HepG2 (cell line): Measurements from ENCODE around the gene PTGR1. TPM values are rescaled to one million over a fixed set of nuclear protein-coding genes. Genes with fewer than 3 reads are reported as not detected.

Source experiments
- CHD4 ChIP-seq: fragments of 200-600 bp; sonication (generic); IDR thresholded peaks from 2 replicates; pipeline ENCODE4 v1.7.0; 2017; ENCODE audit warnings: mild to moderate bottlenecking, low read length, borderline replicate concordance
- DMAP1 ChIP-seq: IDR thresholded peaks from 2 replicates; pipeline ENCODE4 v1.6.1; 2016
- DRAP1 ChIP-seq: IDR thresholded peaks from 2 replicates; pipeline ENCODE4 v1.6.1; 2016; ENCODE audit warnings: missing genetic modification reagents, missing compliant biosample characterization
- ETV5 ChIP-seq: IDR thresholded peaks from 2 replicates; pipeline ENCODE4 v1.6.1; 2018; ENCODE audit warnings: missing biosample characterization, missing genetic modification reagents, inconsistent platforms, borderline replicate concordance
- HDAC2 ChIP-seq: sonication (generic); formaldehyde crosslinking; IDR thresholded peaks from 2 replicates; pipeline ENCODE4 v1.4.0; 2020; ENCODE audit warnings: missing genetic modification reagents
- IKZF1 ChIP-seq: fragments of 450-650 bp; IDR thresholded peaks from 2 replicates; pipeline ENCODE4 v1.7.1; 2016
- KDM2A ChIP-seq: sonication (generic); formaldehyde crosslinking; IDR thresholded peaks from 2 replicates; pipeline ENCODE4 v1.4.0; 2020; ENCODE audit warnings: low read depth, missing genetic modification reagents, borderline replicate concordance
- KLF13 ChIP-seq: sonication (generic); formaldehyde crosslinking; IDR thresholded peaks from 2 replicates; pipeline ENCODE4 v1.4.0; 2020; ENCODE audit warnings: mild to moderate bottlenecking, missing genetic modification reagents
- MAFK ChIP-seq, 2 experiments: IDR thresholded peaks in 1 of 2; conservative IDR thresholded peaks in 1 of 2; 2 replicates each; pipeline ENCODE4 v1.6.1; 2011; ENCODE audit warnings: improper control_type of control experiment in 2 of 2, low read length in 2 of 2
- MIXL1 ChIP-seq: IDR thresholded peaks from 2 replicates; pipeline ENCODE4 v1.6.1; 2016
- MLLT10 ChIP-seq: sonication (generic); formaldehyde crosslinking; IDR thresholded peaks from 2 replicates; pipeline ENCODE4 v1.4.0; 2020; ENCODE audit warnings: missing genetic modification reagents
- MYC ChIP-seq: sonication (generic); formaldehyde crosslinking; IDR thresholded peaks from 2 replicates; pipeline ENCODE4 v1.9.0; 2021; ENCODE audit warnings: missing genetic modification reagents, borderline replicate concordance
- NCOR1 ChIP-seq: fragments of 200-600 bp; sonication (generic); IDR thresholded peaks from 2 replicates; pipeline ENCODE4 v1.7.0; 2017; ENCODE audit warnings: antibody characterized with exemption, low read length, borderline replicate concordance
- RFX3 ChIP-seq: IDR thresholded peaks from 2 replicates; pipeline ENCODE4 v1.6.1; 2016; ENCODE audit warnings: missing biosample characterization, missing genetic modification reagents
- SMARCE1 ChIP-seq: fragments of 450-650 bp; IDR thresholded peaks from 2 replicates; pipeline ENCODE4 v1.6.1; 2017; ENCODE audit warnings: borderline replicate concordance
- SNAPC5 ChIP-seq: sonication (generic); formaldehyde crosslinking; IDR thresholded peaks from 2 replicates; pipeline ENCODE4 v1.8.1; 2023; ENCODE audit warnings: mild to moderate bottlenecking, missing genetic modification reagents, borderline replicate concordance
- TEAD2 ChIP-seq: sonication (generic); formaldehyde crosslinking; IDR thresholded peaks from 2 replicates; pipeline ENCODE4 v1.9.0; 2021; ENCODE audit warnings: missing genetic modification reagents
- ZFAT ChIP-seq: sonication (generic); formaldehyde crosslinking; conservative IDR thresholded peaks from 2 replicates; pipeline ENCODE4 v1.8.1; 2023; ENCODE audit warnings: missing genetic modification reagents, inconsistent platforms
- ZIK1 ChIP-seq: sonication (generic); formaldehyde crosslinking; IDR thresholded peaks from 2 replicates; pipeline ENCODE4 v1.5.0; 2020; ENCODE audit warnings: mild to moderate bottlenecking, low read depth, missing genetic modification reagents, borderline replicate concordance
- ZMYM4 ChIP-seq: sonication (generic); formaldehyde crosslinking; IDR thresholded peaks from 2 replicates; pipeline ENCODE4 v1.8.1; 2023; ENCODE audit warnings: mild to moderate bottlenecking, missing genetic modification reagents
- ZNF124 ChIP-seq: sonication (generic); formaldehyde crosslinking; IDR thresholded peaks from 2 replicates; pipeline ENCODE4 v1.4.0; 2020; ENCODE audit warnings: missing genetic modification reagents
- ZNF546 ChIP-seq: sonication (generic); formaldehyde crosslinking; conservative IDR thresholded peaks from 2 replicates; pipeline ENCODE4 v1.8.1; 2023; ENCODE audit warnings: mild to moderate bottlenecking, missing genetic modification reagents
- ZNF672 ChIP-seq: sonication (generic); formaldehyde crosslinking; IDR thresholded peaks from 2 replicates; pipeline ENCODE4 v1.8.1; 2022; ENCODE audit warnings: missing genetic modification reagents
- polyA plus RNA-seq, 8 experiments: library from polyadenylated mRNA; depleted of rRNA in 3 of 8; stranded (reverse) in 7 of 8; unstranded in 1 of 8; fragments of >200 nt; fragmentation: Illumina TruSeq in 4 of 8; extraction: Trizol in 4 of 8; gene quantifications; 2 replicates each; pipeline versions ENCODE4 v1.2.1 to v1.2.3, GENCODE V29; 2011 to 2016; ENCODE audit warnings: low read depth in 4 of 8, missing spikeins in 1 of 8, mixed read lengths in 1 of 8; ENCODE audit not compliant: insufficient read depth in 1 of 8
- total RNA-seq, 5 experiments: library from RNA; depleted of rRNA; stranded (reverse); fragments of >200 nt; fragmentation: Illumina TruSeq; extraction: Trizol; gene quantifications; 2 replicates each; pipeline ENCODE4 v1.2.3, GENCODE V29; 2016; ENCODE audit warnings: low read depth in 1 of 5
- TF ChIP-seq, protein P1 (sequence below): sonication (generic); formaldehyde crosslinking; IDR thresholded peaks from 2 replicates; pipeline ENCODE4 v1.5.1; 2020; ENCODE audit warnings: missing genetic modification reagents, mild to moderate bottlenecking, borderline replicate concordance
- TF ChIP-seq, protein P2 (sequence below): sonication (generic); formaldehyde crosslinking; IDR thresholded peaks from 2 replicates; pipeline ENCODE4 v1.5.1; 2020; ENCODE audit warnings: mild to moderate bottlenecking, moderate library complexity, missing genetic modification reagents
- TF ChIP-seq, protein P3 (sequence below): sonication (generic); formaldehyde crosslinking; IDR thresholded peaks from 2 replicates; pipeline ENCODE4 v1.4.0; 2020; ENCODE audit warnings: missing genetic modification reagents, borderline replicate concordance

The PTGR1 gene
- total and polyA plus RNA-seq, 2 of the 13 experiments (the other 11 are each of a cell fraction or from before 2014, with no cell fraction given) = 6.0 to 15.8 TPM

GRCh38 chr9:111599092-111599954, at the start of gene PTGR1 (continued):
- TF ChIP-seq MAFK (conservative IDR thresholded peaks at IDR 0.05 in 1 of 2, IDR thresholded peaks at IDR 0.05 in 1 of 2; ENCODE audit: low read length in 2 of 2) (no peak), SNAPC5 (no peak), MIXL1 (no peak), ZMYM4 (CRISPR knock-in tag) (no peak), KDM2A (CRISPR knock-in tag) (peak; percentile 41; the same call in 1 of the 2 replicates), IKZF1 (no peak), CHD4 (no peak), RFX3 (CRISPR knock-in tag) (no peak), ZNF546 (CRISPR knock-in tag) (no peak), HDAC2 (no peak), NCOR1 (no peak), TEAD2 (CRISPR knock-in tag) (no peak), ZFAT (CRISPR knock-in tag) (no peak), ZNF124 (CRISPR knock-in tag) (no peak), MLLT10 (CRISPR knock-in tag) (no peak), SMARCE1 (no peak), MYC (CRISPR knock-in tag) (no peak), DRAP1 (CRISPR knock-in tag) (no peak), KLF13 (CRISPR knock-in tag) (no peak), ZIK1 (no peak), ETV5 (no peak), DMAP1 (peak; percentile 20; the same call in 1 of the 2 replicates), ZNF672 (no peak)
- TF ChIP-seq, protein P1, sequence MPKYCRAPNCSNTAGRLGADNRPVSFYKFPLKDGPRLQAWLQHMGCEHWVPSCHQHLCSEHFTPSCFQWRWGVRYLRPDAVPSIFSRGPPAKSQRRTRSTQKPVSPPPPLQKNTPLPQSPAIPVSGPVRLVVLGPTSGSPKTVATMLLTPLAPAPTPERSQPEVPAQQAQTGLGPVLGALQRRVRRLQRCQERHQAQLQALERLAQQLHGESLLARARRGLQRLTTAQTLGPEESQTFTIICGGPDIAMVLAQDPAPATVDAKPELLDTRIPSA = no peak
- TF ChIP-seq, protein P2, sequence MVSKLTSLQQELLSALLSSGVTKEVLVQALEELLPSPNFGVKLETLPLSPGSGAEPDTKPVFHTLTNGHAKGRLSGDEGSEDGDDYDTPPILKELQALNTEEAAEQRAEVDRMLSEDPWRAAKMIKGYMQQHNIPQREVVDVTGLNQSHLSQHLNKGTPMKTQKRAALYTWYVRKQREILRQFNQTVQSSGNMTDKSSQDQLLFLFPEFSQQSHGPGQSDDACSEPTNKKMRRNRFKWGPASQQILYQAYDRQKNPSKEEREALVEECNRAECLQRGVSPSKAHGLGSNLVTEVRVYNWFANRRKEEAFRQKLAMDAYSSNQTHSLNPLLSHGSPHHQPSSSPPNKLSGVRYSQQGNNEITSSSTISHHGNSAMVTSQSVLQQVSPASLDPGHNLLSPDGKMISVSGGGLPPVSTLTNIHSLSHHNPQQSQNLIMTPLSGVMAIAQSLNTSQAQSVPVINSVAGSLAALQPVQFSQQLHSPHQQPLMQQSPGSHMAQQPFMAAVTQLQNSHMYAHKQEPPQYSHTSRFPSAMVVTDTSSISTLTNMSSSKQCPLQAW (CRISPR knock-in tag) = no peak
- TF ChIP-seq, protein P3, sequence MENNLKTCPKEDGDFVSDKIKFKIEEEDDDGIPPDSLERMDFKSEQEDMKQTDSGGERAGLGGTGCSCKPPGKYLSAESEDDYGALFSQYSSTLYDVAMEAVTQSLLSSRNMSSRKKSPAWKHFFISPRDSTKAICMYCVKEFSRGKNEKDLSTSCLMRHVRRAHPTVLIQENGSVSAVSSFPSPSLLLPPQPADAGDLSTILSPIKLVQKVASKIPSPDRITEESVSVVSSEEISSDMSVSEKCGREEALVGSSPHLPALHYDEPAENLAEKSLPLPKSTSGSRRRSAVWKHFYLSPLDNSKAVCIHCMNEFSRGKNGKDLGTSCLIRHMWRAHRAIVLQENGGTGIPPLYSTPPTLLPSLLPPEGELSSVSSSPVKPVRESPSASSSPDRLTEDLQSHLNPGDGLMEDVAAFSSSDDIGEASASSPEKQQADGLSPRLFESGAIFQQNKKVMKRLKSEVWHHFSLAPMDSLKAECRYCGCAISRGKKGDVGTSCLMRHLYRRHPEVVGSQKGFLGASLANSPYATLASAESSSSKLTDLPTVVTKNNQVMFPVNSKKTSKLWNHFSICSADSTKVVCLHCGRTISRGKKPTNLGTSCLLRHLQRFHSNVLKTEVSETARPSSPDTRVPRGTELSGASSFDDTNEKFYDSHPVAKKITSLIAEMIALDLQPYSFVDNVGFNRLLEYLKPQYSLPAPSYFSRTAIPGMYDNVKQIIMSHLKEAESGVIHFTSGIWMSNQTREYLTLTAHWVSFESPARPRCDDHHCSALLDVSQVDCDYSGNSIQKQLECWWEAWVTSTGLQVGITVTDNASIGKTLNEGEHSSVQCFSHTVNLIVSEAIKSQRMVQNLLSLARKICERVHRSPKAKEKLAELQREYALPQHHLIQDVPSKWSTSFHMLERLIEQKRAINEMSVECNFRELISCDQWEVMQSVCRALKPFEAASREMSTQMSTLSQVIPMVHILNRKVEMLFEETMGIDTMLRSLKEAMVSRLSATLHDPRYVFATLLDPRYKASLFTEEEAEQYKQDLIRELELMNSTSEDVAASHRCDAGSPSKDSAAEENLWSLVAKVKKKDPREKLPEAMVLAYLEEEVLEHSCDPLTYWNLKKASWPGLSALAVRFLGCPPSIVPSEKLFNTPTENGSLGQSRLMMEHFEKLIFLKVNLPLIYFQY (CRISPR knock-in tag) = no peak
